HEK293T (cell line): ENCODE data around the gene SPNS2.

ENCODE experiments used
- ARNT ChIP-seq: fragments of 450-650 bp; IDR thresholded peaks from 2 replicates; pipeline ENCODE4 v1.6.1; 2017; ENCODE audit warnings: mild to moderate bottlenecking
- BHLHE40 ChIP-seq: fragments of 450-650 bp; IDR thresholded peaks from 2 replicates; pipeline ENCODE4 v1.6.1; 2016; ENCODE audit warnings: mild to moderate bottlenecking, moderate library complexity, borderline replicate concordance
- CTBP1 ChIP-seq: fragments of 450-650 bp; IDR thresholded peaks from 2 replicates; pipeline ENCODE4 v1.6.1; 2016; ENCODE audit warnings: borderline replicate concordance
- ELF4 ChIP-seq: fragments of 450-650 bp; IDR thresholded peaks from 2 replicates; pipeline ENCODE4 v1.6.1; 2017; ENCODE audit warnings: antibody characterized with exemption
- FOXA1 ChIP-seq: fragments of 450-650 bp; IDR thresholded peaks from 2 replicates; pipeline ENCODE4 v1.6.1; 2016; ENCODE audit warnings: mild to moderate bottlenecking
- FOXK2 ChIP-seq: fragments of 450-650 bp; IDR thresholded peaks from 2 replicates; pipeline ENCODE4 v1.6.1; 2016; ENCODE audit warnings: mild to moderate bottlenecking
- FOXM1 ChIP-seq: fragments of 450-650 bp; IDR thresholded peaks from 2 replicates; pipeline ENCODE4 v1.6.1; 2017; ENCODE audit warnings: mild to moderate bottlenecking, borderline replicate concordance
- HDGF ChIP-seq: fragments of 450-650 bp; IDR thresholded peaks from 2 replicates; pipeline ENCODE4 v1.6.1; 2017; ENCODE audit warnings: antibody characterized with exemption, borderline replicate concordance
- L3MBTL2 ChIP-seq: fragments of 450-650 bp; conservative IDR thresholded peaks from 2 replicates; pipeline ENCODE4 v1.6.1; 2016; ENCODE audit warnings: mild to moderate bottlenecking
- NFRKB ChIP-seq: fragments of 450-650 bp; IDR thresholded peaks from 2 replicates; pipeline ENCODE4 v1.6.1; 2016; ENCODE audit warnings: mild to moderate bottlenecking, moderate library complexity
- SP1 ChIP-seq: fragments of 450-650 bp; IDR thresholded peaks from 2 replicates; pipeline ENCODE4 v1.6.1; 2017
- SUZ12 ChIP-seq: fragments of 450-650 bp; IDR thresholded peaks from 2 replicates; pipeline ENCODE4 v1.6.1; 2016; ENCODE audit warnings: mild to moderate bottlenecking
- TARDBP ChIP-seq: fragments of 450-650 bp; IDR thresholded peaks from 2 replicates; pipeline ENCODE4 v1.6.1; 2016
- ZNF384 ChIP-seq: fragments of 450-650 bp; IDR thresholded peaks from 2 replicates; pipeline ENCODE4 v1.6.1; 2016

DNA sequence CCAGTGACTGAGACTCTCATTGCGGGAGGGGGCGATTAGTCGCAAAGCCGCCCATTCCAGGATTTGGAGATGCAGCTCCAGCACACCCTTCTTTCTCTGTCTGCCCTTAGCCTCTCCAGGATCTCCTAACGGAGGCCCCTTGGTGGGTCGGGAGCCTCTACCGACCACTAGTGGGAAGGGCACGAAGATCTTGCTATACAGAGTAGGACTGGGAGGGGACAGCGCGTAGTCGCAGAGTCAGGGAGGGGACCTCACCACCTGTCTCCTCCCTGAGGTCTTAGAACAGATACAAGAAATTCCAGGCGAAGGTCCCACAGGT is 85.1 kb downstream of the SPNS2 start:
- TF ChIP-seq BHLHE40 (no peak), SP1 (no peak), FOXM1 (no peak), FOXK2 (no peak), ZNF384 (no peak), SUZ12 (no peak), L3MBTL2 (no peak), FOXA1 (no peak), NFRKB (no peak), HDGF (no peak), ELF4 (no peak), CTBP1 (no peak), TARDBP (no peak), ARNT (no peak)
